ENCODE data around the gene HSPA4L. TPM values are rescaled to one million over a fixed set of nuclear protein-coding genes. Genes with fewer than 3 reads are reported as not detected.

Gene HSPA4L
- total and polyA plus RNA-seq, 2 experiments from 2014 or later: 3.5 to 4.2 TPM

GRCh38 chr4:127741247-127741646 is 40.9 kb upstream of the HSPA4L start:
- H2AFZ ChIP-seq: no peak overlapping the region
- Mint-ChIP-seq H3K9me3 (peaks cover 15% of the 10 kb centered on the region), H3K36me3 (ENCODE audit: low read depth) (no peaks in the 10 kb centered on the region), H3K27ac (no peak overlapping the region), H3K4me3 (no peak overlapping the region), H3K4me1 (no peaks in the 10 kb centered on the region), H3K27me3 (ENCODE audit: insufficient read depth, low read depth, poor library complexity) (no peaks in the 10 kb centered on the region)
- H3K27ac ChIP-seq (ENCODE audit: low read depth): no peak overlapping the region
- no peaks in the 10 kb centered on the region for H3K4me1 ChIP-seq (ENCODE audit: insufficient read depth)
- DNase-seq (ENCODE audit: low spot score) (no peak), ATAC-seq (no peak)
- no peaks in the 10 kb centered on the region for H3K36me3 ChIP-seq (ENCODE audit: insufficient read depth)
- no peaks in the 10 kb centered on the region for H3K79me2 ChIP-seq (replicated peaks; ENCODE audit: insufficient read depth)
- H3K4me2 ChIP-seq: no peak overlapping the region
- no peaks in the 10 kb centered on the region for H3K9me2 ChIP-seq (ENCODE audit: insufficient read depth)
- TF ChIP-seq, protein P1, sequence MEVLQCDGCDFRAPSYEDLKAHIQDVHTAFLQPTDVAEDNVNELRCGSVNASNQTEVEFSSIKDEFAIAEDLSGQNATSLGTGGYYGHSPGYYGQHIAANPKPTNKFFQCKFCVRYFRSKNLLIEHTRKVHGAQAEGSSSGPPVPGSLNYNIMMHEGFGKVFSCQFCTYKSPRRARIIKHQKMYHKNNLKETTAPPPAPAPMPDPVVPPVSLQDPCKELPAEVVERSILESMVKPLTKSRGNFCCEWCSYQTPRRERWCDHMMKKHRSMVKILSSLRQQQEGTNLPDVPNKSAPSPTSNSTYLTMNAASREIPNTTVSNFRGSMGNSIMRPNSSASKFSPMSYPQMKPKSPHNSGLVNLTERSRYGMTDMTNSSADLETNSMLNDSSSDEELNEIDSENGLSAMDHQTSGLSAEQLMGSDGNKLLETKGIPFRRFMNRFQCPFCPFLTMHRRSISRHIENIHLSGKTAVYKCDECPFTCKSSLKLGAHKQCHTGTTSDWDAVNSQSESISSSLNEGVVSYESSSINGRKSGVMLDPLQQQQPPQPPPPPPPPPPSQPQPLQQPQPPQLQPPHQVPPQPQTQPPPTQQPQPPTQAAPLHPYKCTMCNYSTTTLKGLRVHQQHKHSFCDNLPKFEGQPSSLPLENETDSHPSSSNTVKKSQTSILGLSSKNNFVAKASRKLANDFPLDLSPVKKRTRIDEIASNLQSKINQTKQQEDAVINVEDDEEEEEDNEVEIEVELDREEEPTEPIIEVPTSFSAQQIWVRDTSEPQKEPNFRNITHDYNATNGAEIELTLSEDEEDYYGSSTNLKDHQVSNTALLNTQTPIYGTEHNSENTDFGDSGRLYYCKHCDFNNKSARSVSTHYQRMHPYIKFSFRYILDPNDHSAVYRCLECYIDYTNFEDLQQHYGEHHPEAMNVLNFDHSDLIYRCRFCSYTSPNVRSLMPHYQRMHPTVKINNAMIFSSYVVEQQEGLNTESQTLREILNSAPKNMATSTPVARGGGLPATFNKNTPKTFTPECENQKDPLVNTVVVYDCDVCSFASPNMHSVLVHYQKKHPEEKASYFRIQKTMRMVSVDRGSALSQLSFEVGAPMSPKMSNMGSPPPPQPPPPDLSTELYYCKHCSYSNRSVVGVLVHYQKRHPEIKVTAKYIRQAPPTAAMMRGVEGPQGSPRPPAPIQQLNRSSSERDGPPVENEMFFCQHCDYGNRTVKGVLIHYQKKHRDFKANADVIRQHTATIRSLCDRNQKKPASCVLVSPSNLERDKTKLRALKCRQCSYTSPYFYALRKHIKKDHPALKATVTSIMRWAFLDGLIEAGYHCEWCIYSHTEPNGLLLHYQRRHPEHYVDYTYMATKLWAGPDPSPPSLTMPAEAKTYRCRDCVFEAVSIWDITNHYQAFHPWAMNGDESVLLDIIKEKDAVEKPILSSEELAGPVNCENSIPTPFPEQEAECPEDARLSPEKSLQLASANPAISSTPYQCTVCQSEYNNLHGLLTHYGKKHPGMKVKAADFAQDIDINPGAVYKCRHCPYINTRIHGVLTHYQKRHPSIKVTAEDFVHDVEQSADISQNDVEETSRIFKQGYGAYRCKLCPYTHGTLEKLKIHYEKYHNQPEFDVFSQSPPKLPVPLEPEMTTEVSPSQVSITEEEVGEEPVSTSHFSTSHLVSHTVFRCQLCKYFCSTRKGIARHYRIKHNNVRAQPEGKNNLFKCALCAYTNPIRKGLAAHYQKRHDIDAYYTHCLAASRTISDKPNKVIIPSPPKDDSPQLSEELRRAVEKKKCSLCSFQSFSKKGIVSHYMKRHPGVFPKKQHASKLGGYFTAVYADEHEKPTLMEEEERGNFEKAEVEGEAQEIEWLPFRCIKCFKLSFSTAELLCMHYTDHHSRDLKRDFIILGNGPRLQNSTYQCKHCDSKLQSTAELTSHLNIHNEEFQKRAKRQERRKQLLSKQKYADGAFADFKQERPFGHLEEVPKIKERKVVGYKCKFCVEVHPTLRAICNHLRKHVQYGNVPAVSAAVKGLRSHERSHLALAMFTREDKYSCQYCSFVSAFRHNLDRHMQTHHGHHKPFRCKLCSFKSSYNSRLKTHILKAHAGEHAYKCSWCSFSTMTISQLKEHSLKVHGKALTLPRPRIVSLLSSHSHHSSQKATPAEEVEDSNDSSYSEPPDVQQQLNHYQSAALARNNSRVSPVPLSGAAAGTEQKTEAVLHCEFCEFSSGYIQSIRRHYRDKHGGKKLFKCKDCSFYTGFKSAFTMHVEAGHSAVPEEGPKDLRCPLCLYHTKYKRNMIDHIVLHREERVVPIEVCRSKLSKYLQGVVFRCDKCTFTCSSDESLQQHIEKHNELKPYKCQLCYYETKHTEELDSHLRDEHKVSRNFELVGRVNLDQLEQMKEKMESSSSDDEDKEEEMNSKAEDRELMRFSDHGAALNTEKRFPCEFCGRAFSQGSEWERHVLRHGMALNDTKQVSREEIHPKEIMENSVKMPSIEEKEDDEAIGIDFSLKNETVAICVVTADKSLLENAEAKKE (CRISPR knock-in tag; IDR thresholded peaks at IDR 0.05): no peak
- TF ChIP-seq, protein P2, sequence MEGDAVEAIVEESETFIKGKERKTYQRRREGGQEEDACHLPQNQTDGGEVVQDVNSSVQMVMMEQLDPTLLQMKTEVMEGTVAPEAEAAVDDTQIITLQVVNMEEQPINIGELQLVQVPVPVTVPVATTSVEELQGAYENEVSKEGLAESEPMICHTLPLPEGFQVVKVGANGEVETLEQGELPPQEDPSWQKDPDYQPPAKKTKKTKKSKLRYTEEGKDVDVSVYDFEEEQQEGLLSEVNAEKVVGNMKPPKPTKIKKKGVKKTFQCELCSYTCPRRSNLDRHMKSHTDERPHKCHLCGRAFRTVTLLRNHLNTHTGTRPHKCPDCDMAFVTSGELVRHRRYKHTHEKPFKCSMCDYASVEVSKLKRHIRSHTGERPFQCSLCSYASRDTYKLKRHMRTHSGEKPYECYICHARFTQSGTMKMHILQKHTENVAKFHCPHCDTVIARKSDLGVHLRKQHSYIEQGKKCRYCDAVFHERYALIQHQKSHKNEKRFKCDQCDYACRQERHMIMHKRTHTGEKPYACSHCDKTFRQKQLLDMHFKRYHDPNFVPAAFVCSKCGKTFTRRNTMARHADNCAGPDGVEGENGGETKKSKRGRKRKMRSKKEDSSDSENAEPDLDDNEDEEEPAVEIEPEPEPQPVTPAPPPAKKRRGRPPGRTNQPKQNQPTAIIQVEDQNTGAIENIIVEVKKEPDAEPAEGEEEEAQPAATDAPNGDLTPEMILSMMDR (conservative IDR thresholded peaks at IDR 0.05; ENCODE audit: low read depth in 2 of 2): no peak
- TF ChIP-seq JUNB (IDR thresholded peaks at IDR 0.05; ENCODE audit: unreplicated experiment) (no peak), ZNF331 (CRISPR knock-in tag; IDR thresholded peaks at IDR 0.05; ENCODE audit: low read depth) (no peak), REST (IDR thresholded peaks at IDR 0.05; ENCODE audit: unreplicated experiment) (no peak)
- TF ChIP-seq, protein P3, sequence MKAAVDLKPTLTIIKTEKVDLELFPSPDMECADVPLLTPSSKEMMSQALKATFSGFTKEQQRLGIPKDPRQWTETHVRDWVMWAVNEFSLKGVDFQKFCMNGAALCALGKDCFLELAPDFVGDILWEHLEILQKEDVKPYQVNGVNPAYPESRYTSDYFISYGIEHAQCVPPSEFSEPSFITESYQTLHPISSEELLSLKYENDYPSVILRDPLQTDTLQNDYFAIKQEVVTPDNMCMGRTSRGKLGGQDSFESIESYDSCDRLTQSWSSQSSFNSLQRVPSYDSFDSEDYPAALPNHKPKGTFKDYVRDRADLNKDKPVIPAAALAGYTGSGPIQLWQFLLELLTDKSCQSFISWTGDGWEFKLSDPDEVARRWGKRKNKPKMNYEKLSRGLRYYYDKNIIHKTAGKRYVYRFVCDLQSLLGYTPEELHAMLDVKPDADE (IDR thresholded peaks at IDR 0.05): no peak
- no peaks in the 10 kb centered on the region for H3K27me3 ChIP-seq (ENCODE audit: insufficient read depth)
- no peaks in the 10 kb centered on the region for H3F3A ChIP-seq (replicated peaks; ENCODE audit: low read depth)
- no peaks in the 10 kb centered on the region for H4K20me1 ChIP-seq (replicated peaks; ENCODE audit: insufficient read depth)
- H3K4me3 ChIP-seq: no peak overlapping the region

All from GM23338 (cell line).